HepG2 (cell line): ENCODE results near the gene MYO1G. TPM values are rescaled to one million over a fixed set of nuclear protein-coding genes. Genes with fewer than 3 reads are reported as not detected.

Experiments
- ATAC-seq: fragments of 200-7000 bp; cut with Tn5 transposase; 3 replicates; pipeline ENCODE4 v1.9.1; 2020; ENCODE audit warnings: mild to moderate bottlenecking, moderate library complexity
- BruUV-seq: library from RNA; stranded (reverse); fragments of 400-500 nt; replicated peaks from 2 replicates; lab custom pipeline; 2021; lab: Mats Ljungman, UMichigan
- CTCF ChIA-PET: fragments of 300-600 bp; formaldehyde crosslinking; extraction: SDS; loops from one replicate; lab custom pipeline; 2021; ENCODE audit warnings: low total read pairs, inconsistent platforms, low intra/inter-chr PET ratio; lab: Yijun Ruan, JAX
- POLR2A ChIA-PET: fragments of 350-600 bp; sonication (Branson Sonifier 250); formaldehyde crosslinking; loops from one replicate; lab custom pipeline; 2020; ENCODE audit warnings: antibody characterized with exemption, inconsistent platforms; lab: Yijun Ruan, JAX
- DNase-seq: peaks from one replicate; pipeline ENCODE4 v3.0.0-alpha.2; 2015; ENCODE audit warnings: low spot score
- FAIRE-seq: peaks from 3 replicates; lab custom pipeline; 2011; peaks lifted over from hg19 to GRCh38; lab: Jason Lieb, UNC
- H2AFZ ChIP-seq: one replicate; pipeline ENCODE4 v1.6.1; 2011; ENCODE audit warnings: low read length, inconsistent platforms
- H3K27ac ChIP-seq: fragments of 300-600 bp; 3 replicates; pipeline ENCODE4 v1.8.0; 2011; ENCODE audit warnings: mixed run types, mild to moderate bottlenecking, mixed read lengths, low read length, inconsistent platforms; ENCODE audit not compliant: insufficient read depth; ENCODE audit errors: extremely low read length
- H3K27me3 ChIP-seq, 2 experiments: fragments of 200-600 bp in 1 of 2; 2 replicates in 1 of 2; 3 replicates in 1 of 2; pipeline versions ENCODE4 v1.6.0 to v1.8.0; 2011; ENCODE audit warnings: low read length in 2 of 2, mild to moderate bottlenecking in 2 of 2, moderate library complexity in 2 of 2, inconsistent platforms in 1 of 2; ENCODE audit not compliant: insufficient read depth in 2 of 2, control insufficient read depth in 1 of 2
- H3K36me3 ChIP-seq, 2 experiments: fragments of 200-600 bp in 1 of 2; replicated peaks in 1 of 2; 2 replicates in 1 of 2; 3 replicates in 1 of 2; pipeline versions ENCODE4 v1.5.1 to v1.8.0; 2011; ENCODE audit warnings: low read length in 2 of 2, inconsistent platforms in 1 of 2; ENCODE audit not compliant: insufficient read depth in 2 of 2, control insufficient read depth in 1 of 2
- H3K4me1 ChIP-seq: 2 replicates; pipeline ENCODE4 v1.5.1; 2012; ENCODE audit warnings: low read length, inconsistent platforms; ENCODE audit not compliant: insufficient read depth
- H3K4me2 ChIP-seq: 2 replicates; pipeline ENCODE4 v1.6.0; 2011; ENCODE audit warnings: low read depth, low read length, inconsistent platforms
- H3K4me3 ChIP-seq, 3 experiments: fragments of 200-600 bp in 1 of 3; sonication (generic), shearing (Covaris generic) in 1 of 3; replicated peaks in 1 of 3; 2 replicates each; pipeline ENCODE4 v1.5.1; 2011 to 2016; ENCODE audit warnings: low read length in 3 of 3, inconsistent platforms in 2 of 3, low read depth in 2 of 3, mild to moderate bottlenecking in 2 of 3, control low read depth in 1 of 3, mixed read lengths in 1 of 3; ENCODE audit not compliant: insufficient read depth in 1 of 3
- H3K79me2 ChIP-seq: one replicate; pipeline ENCODE4 v1.6.1; 2011; ENCODE audit warnings: low read length, inconsistent platforms; ENCODE audit not compliant: insufficient read depth
- H3K9ac ChIP-seq: 2 replicates; pipeline ENCODE4 v1.6.0; 2011; ENCODE audit warnings: mild to moderate bottlenecking, low read depth, low read length, inconsistent platforms; ENCODE audit not compliant: insufficient read depth
- H3K9me3 ChIP-seq: 2 replicates; pipeline ENCODE4 v1.5.1; 2012; ENCODE audit warnings: mild to moderate bottlenecking, low read length
- H4K20me1 ChIP-seq: 2 replicates; pipeline ENCODE4 v1.6.0; 2011; ENCODE audit warnings: inconsistent platforms, mild to moderate bottlenecking, low read length, moderate library complexity; ENCODE audit not compliant: insufficient read depth
- DMAP1 ChIP-seq: IDR thresholded peaks from 2 replicates; pipeline ENCODE4 v1.6.1; 2016
- MED8 ChIP-seq: sonication (generic); formaldehyde crosslinking; IDR thresholded peaks from 2 replicates; pipeline ENCODE4 v1.8.1; 2023; ENCODE audit warnings: mild to moderate bottlenecking, missing genetic modification reagents; ENCODE audit not compliant: insufficient replicate concordance
- MYNN ChIP-seq: sonication (generic); formaldehyde crosslinking; IDR thresholded peaks from 2 replicates; pipeline ENCODE4 v1.4.0; 2020; ENCODE audit warnings: mild to moderate bottlenecking, low read depth, missing genetic modification reagents
- NCOR1 ChIP-seq: fragments of 200-600 bp; sonication (generic); IDR thresholded peaks from 2 replicates; pipeline ENCODE4 v1.7.0; 2017; ENCODE audit warnings: antibody characterized with exemption, low read length, borderline replicate concordance
- PHF20 ChIP-seq: sonication (generic); formaldehyde crosslinking; IDR thresholded peaks from 2 replicates; pipeline ENCODE4 v1.5.0; 2020; ENCODE audit warnings: mild to moderate bottlenecking, missing genetic modification reagents
- SPEN ChIP-seq: sonication (generic); formaldehyde crosslinking; IDR thresholded peaks from 2 replicates; pipeline ENCODE4 v1.5.1; 2020; ENCODE audit warnings: low read depth, mild to moderate bottlenecking, missing genetic modification reagents
- ZNF274 ChIP-seq: sonication (generic); formaldehyde crosslinking; IDR thresholded peaks from 2 replicates; pipeline ENCODE4 v1.5.1; 2020; ENCODE audit warnings: mild to moderate bottlenecking, missing genetic modification reagents
- ZNF619 ChIP-seq: sonication (generic); formaldehyde crosslinking; IDR thresholded peaks from 2 replicates; pipeline ENCODE4 v1.4.0; 2020; ENCODE audit warnings: mild to moderate bottlenecking, missing genetic modification reagents
- ZNF629 ChIP-seq: sonication (generic); formaldehyde crosslinking; conservative IDR thresholded peaks from 2 replicates; pipeline ENCODE4 v1.5.0; 2020; ENCODE audit warnings: missing genetic modification reagents
- WGBS: methylation state at CpG from one replicate; pipeline ENCODE4 v1.1.6; 2017; ENCODE audit warnings: low lambda C conversion rate; 5-methylcytosine and 5-hydroxymethylcytosine counted together
- in situ Hi-C: cut with HindIII; loops from 2 replicates; pipeline ENCODE4 v1.10.0; 2017; ENCODE audit warnings: low pct_unique_long_range_greater_than_20kb; ENCODE audit not compliant: extremely low pct_ligation_motif_present
- intact Hi-C: fragments of 100-400 bp; cut with micrococcal nuclease; formaldehyde crosslinking; loops from one replicate; pipeline ENCODE4 v1.10.0; 2022; ENCODE audit not compliant: unreplicated experiment
- polyA plus RNA-seq, 8 experiments: library from polyadenylated mRNA; depleted of rRNA in 3 of 8; stranded (reverse) in 7 of 8; unstranded in 1 of 8; fragments of >200 nt; fragmentation: Illumina TruSeq in 4 of 8; extraction: Trizol in 4 of 8; gene quantifications; 2 replicates each; pipeline versions ENCODE4 v1.2.1 to v1.2.3, GENCODE V29; 2011 to 2016; ENCODE audit warnings: low read depth in 4 of 8, missing spikeins in 1 of 8, mixed read lengths in 1 of 8; ENCODE audit not compliant: insufficient read depth in 1 of 8
- total RNA-seq, 5 experiments: library from RNA; depleted of rRNA; stranded (reverse); fragments of >200 nt; fragmentation: Illumina TruSeq; extraction: Trizol; gene quantifications; 2 replicates each; pipeline ENCODE4 v1.2.3, GENCODE V29; 2016; ENCODE audit warnings: low read depth in 1 of 5
- TF ChIP-seq, protein P1 (sequence below): sonication (generic); formaldehyde crosslinking; IDR thresholded peaks from 2 replicates; pipeline ENCODE4 v1.8.1; 2022; ENCODE audit warnings: low read depth, mild to moderate bottlenecking, missing genetic modification reagents
- TF ChIP-seq, protein P2 (sequence below): sonication (generic); formaldehyde crosslinking; IDR thresholded peaks from 2 replicates; pipeline ENCODE4 v1.4.0; 2020; ENCODE audit warnings: mild to moderate bottlenecking, missing genetic modification reagents, borderline replicate concordance

Gene MYO1G
- total and polyA plus RNA-seq, 2 of the 13 experiments (the other 11 are each of a cell fraction or from before 2014, with no cell fraction given) = 0.29 to 1.1 TPM

DNA sequence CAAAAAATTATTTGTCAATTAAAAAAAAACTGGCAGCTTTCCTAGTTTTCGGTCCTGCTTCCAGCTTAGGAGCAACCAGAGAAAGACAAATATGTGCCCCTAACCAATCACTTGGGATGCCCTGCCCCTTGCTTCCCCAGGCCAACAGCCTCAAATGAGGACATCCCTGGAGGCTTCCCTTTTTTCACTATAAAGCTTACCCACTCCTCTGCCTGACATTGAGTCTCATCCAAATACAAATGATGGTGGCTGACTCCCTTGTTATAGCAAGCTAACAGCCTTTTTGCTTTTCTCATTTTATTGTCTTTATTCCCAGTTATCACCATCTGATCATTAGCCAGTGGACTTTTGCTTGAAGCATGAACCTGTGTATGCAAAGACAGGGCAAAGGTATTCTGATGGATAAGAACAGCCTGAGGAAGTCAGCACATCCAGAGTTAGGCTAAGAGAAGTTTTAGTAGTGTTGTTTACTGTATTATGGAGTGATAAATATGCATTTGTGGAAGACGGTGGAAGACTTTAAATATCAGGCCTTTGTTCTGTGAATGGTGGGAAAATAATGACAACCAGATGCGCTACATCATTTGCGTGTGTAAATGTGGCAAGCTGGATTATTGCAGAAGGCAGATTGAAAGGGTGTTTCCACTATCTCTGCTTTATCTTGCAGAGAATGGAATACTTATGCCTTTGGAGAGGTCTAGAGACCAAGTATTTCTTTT lies 19.5 kb upstream of the MYO1G start:
- FAIRE-seq = no peak
- no peaks in the 10 kb centered on the region for H3K27me3 ChIP-seq
- H3K4me3 ChIP-seq = peak overlapping the region; percentile 74 to 99 (median 80); a peak in 5 of 6 replicates
- no peak for DNase-seq
- peaks cover 25% of the 10 kb centered on the region for H3K79me2 ChIP-seq
- H3K9ac ChIP-seq = peak overlapping the region; percentile 72; the same call in 1 of the 2 replicates
- WGBS = 74% methylated on average over 4 of the region's 4 CpGs
- in situ Hi-C loops = no loop called here
- H3K9me3 ChIP-seq = no peaks in the 10 kb centered on the region
- ChIA-PET CTCF (no interaction called here), POLR2A (interaction anchor here (0.5 to 7.0 kb wide), 4 partner anchors 26 to 152 kb away, joined by 3 to 83 read pairs (median 3); partner anchors contain the start of gene TBRG4)
- BruUV-seq = no TSS peak
- H3K4me2 ChIP-seq = peak overlapping the region; percentile 84
- no peak overlapping the region for H3K27ac ChIP-seq
- intact Hi-C loops = loop anchor here (2.0 kb wide), 1 partner anchor 26 kb away; no protein-coding TSS in a partner anchor
- H4K20me1 ChIP-seq = no peaks in the 10 kb centered on the region
- no peaks in the 10 kb centered on the region for H3K36me3 ChIP-seq
- peak overlapping the region; percentile 48 for H2AFZ ChIP-seq
- ATAC-seq = no peak
- H3K4me1 ChIP-seq = peaks cover 23% of the 10 kb centered on the region
- no peak for TF ChIP-seq NCOR1
- TF ChIP-seq, protein P1, sequence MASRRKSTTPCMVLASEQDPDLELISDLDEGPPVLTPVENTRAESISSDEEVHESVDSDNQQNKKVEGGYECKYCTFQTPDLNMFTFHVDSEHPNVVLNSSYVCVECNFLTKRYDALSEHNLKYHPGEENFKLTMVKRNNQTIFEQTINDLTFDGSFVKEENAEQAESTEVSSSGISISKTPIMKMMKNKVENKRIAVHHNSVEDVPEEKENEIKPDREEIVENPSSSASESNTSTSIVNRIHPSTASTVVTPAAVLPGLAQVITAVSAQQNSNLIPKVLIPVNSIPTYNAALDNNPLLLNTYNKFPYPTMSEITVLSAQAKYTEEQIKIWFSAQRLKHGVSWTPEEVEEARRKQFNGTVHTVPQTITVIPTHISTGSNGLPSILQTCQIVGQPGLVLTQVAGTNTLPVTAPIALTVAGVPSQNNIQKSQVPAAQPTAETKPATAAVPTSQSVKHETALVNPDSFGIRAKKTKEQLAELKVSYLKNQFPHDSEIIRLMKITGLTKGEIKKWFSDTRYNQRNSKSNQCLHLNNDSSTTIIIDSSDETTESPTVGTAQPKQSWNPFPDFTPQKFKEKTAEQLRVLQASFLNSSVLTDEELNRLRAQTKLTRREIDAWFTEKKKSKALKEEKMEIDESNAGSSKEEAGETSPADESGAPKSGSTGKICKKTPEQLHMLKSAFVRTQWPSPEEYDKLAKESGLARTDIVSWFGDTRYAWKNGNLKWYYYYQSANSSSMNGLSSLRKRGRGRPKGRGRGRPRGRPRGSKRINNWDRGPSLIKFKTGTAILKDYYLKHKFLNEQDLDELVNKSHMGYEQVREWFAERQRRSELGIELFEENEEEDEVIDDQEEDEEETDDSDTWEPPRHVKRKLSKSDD (CRISPR knock-in tag) = no peak
- TF ChIP-seq PHF20 (CRISPR knock-in tag) = no peak
- no peak for TF ChIP-seq DMAP1 (CRISPR knock-in tag)
- TF ChIP-seq, protein P2, sequence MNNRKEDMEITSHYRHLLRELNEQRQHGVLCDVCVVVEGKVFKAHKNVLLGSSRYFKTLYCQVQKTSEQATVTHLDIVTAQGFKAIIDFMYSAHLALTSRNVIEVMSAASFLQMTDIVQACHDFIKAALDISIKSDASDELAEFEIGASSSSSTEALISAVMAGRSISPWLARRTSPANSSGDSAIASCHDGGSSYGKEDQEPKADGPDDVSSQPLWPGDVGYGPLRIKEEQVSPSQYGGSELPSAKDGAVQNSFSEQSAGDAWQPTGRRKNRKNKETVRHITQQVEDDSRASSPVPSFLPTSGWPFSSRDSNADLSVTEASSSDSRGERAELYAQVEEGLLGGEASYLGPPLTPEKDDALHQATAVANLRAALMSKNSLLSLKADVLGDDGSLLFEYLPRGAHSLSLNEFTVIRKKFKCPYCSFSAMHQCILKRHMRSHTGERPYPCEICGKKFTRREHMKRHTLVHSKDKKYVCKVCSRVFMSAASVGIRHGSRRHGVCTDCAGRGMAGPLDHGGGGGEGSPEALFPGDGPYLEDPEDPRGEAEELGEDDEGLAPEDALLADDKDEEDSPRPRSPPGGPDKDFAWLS (CRISPR knock-in tag) = no peak
- TF ChIP-seq MYNN (CRISPR knock-in tag) = no peak
- no peak for TF ChIP-seq MED8 (CRISPR knock-in tag)
- TF ChIP-seq ZNF629 (CRISPR knock-in tag) = no peak
- TF ChIP-seq SPEN (CRISPR knock-in tag) = no peak
- TF ChIP-seq ZNF619 (CRISPR knock-in tag) = no peak
- TF ChIP-seq ZNF274 (CRISPR knock-in tag) = no peak
